NCI-H1694 (cell line): ENCODE data around the gene ASTN2.

Experiments
- DNase-seq: peaks from one replicate; lab custom pipeline; 2025; lab: John Stamatoyannopoulos, UW

The ASTN2 gene

DNA sequence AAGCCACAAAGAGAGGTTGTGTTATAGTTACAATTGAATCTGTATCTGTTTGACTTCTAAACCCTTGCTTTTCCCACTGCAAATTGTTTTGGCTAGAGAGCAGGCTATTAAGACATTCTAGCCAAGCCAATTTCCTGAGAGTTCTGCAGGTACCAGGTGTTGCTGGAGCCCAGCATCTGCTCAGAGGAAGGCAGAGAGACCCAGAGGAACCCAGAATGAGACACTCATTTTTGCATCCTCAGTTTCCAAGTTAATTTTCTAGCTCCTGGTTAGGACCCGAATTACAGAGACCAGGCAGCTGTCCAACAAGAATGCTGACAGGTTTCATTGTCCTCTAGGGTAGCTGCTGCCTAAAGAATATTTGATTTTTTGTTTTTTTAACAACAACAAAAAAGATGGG is 461.6 kb downstream of the ASTN2 start:
- DNase-seq = no peak

DNA sequence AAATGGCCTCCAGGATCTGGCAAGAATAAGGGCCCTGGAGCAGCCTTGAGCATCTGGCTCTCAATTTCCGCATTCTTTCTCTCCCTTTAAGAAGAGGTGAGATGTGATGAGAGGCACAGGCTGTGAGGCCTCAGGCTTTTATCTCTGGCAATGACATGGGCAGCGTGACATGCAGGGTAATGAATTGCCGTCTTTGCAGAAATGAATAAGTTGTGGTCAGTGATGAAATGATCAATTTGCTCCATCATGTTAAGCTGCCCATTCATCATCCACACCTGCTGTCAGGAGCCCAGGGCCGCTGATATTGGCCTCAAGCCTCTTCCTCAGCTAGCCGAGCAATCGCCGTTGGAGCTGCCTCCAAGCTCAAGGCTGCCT is 462.4 kb downstream of the ASTN2 start:
- no peak for DNase-seq

DNA sequence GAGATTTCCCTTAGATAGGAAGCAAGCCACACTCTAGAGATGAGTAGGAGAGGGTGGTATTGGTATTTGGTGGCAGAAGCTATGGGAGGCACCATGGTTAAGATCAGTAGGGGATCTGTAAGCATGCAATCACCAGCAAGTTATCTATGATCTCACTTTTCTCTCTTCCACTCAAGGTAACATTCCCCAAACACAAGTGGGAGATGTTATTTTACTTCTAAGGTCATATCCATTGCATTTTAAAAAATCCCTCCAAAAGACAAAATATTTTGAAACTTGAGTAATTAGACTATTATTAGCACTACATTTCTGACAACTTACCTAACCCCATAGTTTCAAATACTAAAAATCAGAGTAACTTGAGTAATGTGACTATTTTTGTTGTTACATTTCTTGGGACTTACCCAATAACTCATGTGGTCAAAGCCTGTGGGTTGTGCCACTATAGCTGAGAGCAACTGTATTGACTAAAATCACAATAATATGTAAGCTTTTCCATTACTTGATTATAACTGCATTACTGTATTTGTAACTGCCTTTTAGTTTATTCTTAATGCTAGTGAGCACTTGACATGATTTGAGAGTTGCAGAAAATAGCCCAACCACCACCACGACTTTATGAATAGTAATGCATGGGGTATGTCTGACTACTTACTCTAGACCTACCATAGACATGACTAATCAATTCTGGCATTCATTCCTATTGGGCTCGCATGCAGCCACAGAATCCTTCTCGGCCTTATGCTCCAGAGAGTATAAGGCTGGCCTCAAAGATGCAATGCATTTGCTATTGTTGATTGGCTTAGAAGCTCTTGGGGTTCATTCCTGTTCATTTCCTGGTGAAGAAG is 463.0 kb downstream of the ASTN2 start:
- DNase-seq = no peak

DNA sequence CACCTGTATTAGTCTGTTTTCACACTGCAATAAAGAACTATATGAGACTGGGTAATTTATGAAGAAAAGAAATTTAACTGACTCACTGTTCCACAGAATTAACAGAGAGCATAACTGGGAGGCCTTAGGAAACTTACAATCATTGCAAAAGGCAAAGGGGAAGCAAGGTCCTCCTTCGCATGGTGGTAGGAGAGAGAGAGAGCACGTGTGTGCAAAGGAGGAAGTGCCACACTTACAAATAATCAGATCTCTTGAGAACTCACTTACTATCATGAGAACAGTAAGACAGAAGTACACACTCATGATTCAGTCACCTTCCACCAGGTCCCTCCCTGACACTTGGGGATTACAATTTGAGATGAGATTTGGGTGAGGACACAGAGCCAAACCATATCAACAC is 469.0 kb downstream of the ASTN2 start:
- no peak for DNase-seq

DNA sequence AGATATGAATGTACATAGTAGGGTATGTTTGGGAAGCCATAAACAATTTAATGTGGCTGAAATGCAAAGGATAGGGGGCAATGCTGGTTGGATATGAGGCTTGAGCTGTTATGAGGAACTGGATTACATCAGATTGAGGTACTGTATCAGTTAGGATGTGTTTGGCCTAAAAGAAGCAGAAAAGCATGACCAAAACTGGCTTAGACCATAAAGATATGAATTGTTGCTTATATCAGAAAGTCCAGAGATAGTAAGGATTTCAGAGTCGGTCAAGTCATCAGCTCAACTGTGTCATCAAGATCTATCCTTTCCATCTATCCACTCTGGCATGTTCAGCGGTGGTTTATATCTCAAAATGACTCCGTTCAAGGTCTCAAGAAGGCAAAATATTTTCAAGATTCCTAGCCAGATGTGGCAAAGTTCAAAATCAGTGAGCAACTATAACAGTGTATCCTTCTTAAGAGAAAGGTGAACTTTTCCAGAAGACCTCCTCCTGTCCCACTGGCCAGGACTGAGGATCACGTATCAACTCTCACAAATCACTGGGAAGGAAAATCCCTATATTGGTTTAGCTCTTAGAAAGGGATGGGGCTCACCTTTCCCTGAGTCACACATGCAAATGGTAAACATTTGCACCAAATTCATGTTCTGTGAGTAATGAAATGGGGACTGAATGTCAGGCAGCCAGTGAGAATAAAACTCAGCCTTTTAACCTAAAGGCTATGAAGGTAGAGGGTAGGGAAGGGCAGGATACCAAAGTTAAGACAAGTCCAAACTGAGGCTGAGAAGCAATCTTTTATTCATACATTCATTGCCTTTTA is 469.9 kb downstream of the ASTN2 start:
- no peak for DNase-seq

DNA sequence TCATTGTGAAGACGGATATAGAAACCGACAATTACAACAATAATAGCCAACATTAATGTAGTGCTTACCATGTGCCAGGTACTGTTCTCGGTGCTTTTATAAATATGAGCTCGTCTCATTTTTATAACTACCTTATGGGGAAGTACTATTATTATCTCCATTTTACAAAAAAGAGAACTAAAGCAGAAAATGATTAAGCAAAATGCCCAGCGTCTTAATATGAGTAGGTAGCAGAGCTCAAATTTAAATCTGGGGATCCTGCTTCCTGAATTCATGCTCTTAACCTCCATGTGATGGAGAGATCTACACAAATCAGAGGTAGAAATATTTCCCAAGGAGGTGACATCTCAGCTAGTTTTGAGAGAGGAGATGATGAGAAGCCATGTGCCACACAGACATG is 470.9 kb downstream of the ASTN2 start:
- no peak for DNase-seq

DNA sequence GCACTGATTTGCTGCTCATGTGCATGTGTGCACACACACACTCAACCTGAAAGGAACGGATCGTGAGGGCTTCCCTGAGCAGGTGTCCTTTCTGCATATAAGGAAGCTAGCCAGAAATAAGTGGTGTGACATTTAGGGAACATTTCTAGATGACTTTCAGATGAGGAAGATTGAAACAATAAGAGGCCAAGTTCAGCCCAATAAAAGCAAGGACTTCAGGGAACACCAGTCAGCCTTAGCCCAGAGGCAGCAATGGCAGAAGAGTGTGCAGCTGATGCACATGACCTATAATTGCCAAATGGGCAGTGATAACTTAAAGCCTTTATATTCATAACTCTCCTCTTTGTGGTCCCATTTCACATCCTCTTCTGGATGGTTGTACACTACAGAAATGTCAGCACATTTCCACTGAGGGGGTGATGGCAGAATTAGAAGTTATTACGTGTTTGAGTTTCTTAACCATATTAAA is 472.2 kb downstream of the ASTN2 start:
- no peak for DNase-seq

DNA sequence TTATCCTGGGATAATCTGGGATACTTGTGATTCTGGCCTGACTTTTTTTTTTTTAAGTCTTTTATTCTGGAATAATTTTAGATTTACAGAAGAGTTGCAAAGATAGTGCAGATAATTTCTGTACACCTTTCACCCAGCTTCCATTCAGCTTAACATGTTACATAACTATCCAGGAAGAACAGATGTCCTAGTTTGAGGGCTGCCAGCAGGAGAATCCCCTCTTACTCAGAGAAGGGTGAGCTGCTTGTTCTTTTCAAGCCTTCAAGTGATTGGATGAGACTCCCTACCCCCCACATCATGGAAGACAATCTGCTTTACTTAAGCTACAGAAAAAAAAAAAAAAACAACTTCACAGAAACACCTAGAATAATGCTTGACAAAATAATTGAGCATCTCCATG is 473.6 kb downstream of the ASTN2 start:
- no peak for DNase-seq

DNA sequence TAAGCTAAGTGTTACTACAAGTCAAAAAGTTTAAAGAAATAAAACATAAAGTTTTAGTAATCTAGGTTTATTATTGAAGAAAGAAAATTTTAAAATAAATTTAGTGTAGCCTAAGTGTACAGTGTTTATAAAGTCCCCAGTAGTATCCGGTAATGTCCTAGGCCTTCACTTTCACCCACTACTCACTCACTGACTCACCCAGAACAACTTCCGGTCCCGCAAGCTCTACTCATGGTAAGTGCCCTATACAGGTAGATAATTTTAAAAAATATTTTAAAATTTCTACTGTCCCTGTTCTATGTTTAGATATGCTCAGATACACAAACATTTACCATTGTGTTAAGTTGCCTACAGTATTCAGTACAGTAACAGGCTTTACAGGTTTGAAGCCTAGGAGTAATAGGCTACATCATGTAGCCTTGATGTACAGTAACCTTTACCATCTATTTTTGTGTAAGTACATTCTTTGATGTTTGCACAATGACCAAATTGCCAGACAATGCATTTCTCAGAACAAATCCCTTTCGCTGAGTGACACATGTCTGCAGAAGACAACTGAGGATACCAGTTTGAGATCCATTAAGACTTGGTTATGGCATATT is 474.1 kb downstream of the ASTN2 start:
- no peak for DNase-seq

DNA sequence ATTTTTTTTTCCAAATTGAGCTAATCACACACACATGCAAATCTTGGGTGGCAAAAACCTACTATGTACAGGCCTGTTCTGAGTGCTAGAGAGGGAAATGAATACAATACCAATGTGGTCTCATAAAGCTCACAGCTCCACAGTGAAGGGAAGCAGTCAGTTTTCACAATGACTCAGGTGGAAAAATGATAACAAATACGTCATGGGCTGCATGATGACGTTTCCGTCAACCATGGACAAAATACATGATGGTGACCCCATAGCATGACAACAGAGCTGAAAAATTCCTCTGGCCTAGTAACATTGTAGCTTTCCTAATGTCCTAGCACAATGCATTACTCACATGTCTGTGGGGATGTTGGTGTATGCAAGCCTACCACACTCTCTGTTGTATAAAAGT is 475.2 kb downstream of the ASTN2 start:
- DNase-seq = no peak

DNA sequence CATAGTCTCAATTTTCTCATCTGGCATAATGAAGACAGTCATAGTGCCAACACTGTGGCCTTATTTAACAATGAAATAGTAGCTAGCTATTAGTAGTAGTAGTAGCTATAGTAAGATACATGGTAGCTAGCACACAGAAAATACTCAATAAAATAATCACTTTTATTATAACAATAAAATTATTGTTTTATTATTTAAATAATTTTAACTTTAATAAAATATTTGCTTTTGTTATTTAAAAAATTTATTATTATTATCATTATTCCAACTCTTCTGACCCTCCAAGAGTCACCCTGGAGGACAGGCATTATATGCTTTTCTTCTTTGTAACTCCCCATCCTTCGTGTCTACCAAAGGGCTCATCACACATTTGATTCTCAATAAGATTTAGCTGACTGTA is 475.7 kb downstream of the ASTN2 start:
- no peak for DNase-seq

DNA sequence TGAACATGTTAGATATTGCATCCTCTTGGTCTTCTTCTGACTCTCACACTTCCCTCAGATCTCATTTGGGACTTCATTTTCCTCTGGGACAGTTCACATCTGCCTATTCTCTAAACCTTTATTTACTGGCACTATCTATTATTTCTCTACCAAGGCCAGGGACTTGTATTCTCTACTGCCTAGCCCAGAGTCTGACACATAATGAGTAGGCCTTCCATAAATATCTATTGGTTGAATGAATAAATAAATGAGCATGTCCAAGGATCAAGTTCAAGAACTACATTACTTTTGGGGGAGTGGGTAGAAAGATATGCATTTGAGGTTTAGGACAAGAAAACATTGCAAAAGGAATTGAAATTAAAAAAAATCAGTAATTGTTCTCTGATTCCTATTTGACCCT is 477.5 kb downstream of the ASTN2 start:
- no peak for DNase-seq

DNA sequence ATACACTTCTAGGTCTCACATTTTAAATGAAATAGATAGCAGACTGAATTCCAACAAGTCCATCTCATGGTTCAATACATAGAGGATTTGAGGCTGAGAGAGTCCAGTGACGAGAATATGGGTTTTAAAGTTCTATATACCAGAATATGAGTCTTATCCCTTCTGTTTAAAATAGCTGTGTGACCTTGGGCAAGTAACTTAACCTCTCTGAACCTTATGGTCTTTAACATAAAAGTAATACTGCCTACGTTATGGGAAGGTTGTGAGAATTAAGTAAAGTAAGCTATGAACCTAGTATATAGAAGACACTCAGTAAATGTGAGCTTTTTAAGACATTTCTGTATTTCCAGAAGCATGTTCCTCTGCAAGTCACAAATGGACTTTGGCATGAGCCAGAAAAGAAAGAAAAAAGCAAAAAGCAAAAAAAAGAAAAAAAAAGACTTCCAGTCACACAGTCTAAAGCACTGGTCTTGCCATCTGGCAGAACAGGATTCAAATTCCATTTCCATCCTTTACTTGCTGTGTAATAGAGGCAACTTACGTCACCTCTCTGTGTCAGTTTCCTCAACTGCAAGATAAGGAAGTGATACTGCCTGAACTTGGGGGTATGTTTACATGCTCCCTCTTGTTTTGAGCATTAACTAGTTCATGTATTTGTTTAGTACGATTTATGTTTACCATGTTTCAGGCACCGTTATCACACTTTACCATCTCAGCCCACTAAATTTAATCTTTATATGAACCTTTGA is 479.5 kb downstream of the ASTN2 start:
- no peak for DNase-seq

DNA sequence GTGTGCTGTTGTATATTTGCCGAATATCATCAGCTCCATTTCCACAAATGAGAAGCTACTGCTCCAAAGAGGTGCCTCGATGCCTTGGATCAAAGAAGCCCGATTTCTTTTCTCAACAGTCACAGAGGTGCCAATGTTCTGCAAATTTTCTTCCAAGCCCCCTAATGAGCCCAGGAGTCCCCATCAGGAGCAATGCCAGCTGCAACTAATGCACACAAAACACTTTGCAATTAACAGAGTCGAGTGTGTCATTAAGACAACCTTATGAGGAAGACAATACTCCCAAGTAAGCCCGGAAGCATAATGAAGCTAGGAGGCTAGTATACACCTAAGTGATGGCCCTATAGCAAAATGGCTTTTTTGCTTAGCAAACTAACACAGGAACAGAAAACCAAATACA is 480.7 kb downstream of the ASTN2 start:
- DNase-seq = no peak

DNA sequence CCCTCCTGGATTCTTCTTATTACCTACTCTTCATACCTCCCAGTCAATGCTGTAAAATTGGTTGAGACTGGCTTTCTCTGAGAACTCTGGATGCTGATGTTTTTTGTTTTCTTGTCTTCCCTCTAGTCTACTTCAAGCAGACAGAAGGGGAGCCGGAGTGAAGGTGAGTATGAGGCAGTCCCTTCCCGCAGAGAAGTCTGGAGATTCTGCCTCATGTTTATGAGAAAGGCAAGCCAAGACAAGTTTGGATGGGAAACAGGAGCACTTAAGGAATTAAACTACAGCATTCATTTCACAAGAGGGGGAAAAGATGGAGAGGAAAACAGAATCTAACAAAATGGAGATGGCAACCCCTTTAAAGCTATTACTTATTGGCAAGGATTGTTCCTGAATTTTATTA is 481.6 kb downstream of the ASTN2 start:
- no peak for DNase-seq

DNA sequence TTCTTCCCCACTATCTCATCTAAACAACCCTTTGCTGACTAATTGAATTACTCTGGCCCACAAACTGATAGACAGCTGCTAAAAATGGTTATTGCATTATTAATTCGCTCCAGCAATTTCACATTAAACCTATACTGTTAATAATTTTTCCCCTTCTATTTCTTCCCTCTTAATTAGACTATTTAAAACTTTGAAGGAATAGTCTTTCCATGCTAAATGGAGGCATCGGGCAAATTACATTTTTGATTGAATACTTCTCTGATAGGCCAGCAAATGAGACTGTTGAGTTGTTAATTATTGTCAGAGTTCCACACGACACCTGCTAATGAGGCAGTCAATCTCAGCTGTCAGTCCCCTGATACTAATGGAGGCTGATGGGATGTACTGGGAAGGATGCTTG is 485.2 kb downstream of the ASTN2 start:
- DNase-seq = no peak

DNA sequence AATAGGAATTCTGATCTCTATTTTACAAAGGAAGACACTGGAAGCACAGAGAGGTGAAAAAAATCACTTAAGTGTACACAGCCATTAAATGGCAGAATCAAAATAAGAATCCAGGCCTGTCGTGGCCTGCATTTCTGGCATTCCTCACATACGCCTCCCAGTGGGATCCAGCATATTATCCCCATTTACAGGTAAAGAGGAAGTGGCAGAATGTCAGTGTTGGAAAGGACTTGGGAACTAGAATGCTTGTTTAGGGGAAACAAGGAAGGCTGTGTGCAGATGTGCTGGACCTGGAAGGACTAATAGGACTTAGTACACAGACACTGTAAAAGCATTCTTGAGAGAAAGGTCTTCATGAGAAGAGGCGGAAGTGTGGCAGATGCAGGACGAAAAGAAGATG is 486.0 kb downstream of the ASTN2 start:
- no peak for DNase-seq

DNA sequence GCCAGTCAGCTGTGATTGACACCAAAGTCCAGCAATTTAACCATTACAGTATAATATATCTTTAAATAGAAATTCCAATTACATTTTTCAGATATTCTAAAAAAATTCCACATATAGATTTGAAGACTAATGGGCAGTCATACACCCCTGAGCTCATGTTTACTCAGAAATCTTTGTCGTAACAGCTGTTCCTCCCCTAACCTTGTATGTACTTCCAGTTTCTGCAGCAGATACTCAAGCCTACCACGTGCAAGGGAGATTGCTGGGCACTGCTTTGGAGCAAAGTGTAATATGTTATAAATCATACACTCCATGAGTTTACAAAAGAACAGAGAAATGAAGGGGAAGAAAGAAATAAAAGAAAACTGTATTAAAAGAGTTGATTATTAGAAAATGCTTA is 486.6 kb downstream of the ASTN2 start:
- no peak for DNase-seq

DNA sequence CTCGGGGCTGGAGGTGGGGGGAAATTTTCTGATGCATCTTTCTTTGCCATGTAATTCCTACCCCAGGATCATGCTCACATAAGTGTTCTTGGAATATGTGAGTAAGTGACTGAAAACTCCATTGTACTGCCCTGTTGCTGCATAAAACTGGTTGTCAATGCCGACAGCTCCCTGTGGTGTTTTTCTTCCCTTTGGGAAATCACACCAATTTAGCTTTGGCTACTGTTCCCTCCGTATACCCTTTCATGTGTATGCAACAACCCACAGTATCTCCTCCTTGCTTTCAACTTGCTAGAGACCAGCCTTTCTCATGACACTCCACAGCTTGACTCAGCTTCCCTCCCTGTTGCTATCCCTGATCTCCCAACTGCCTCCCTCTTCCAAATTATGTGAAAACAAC is 487.1 kb downstream of the ASTN2 start:
- no peak for DNase-seq

DNA sequence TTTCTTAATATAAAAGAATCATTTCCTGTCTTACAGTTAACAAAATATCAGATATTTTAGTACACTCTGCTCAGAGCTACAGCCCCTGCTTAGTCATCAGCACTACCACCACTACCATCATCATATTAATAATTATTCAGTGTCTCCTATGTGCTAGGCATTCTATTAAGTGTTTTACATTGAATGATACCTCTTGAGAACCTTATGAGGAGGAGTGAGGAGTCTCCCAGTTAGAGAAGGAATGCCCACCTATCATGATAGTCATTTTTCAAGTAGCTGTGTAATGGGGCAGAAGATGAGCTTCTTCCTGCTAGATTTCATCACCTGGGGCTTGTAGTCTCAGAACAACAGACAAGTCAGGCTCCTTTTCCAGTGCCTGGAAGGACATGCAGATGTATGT is 489.7 kb downstream of the ASTN2 start:
- no peak for DNase-seq

DNA sequence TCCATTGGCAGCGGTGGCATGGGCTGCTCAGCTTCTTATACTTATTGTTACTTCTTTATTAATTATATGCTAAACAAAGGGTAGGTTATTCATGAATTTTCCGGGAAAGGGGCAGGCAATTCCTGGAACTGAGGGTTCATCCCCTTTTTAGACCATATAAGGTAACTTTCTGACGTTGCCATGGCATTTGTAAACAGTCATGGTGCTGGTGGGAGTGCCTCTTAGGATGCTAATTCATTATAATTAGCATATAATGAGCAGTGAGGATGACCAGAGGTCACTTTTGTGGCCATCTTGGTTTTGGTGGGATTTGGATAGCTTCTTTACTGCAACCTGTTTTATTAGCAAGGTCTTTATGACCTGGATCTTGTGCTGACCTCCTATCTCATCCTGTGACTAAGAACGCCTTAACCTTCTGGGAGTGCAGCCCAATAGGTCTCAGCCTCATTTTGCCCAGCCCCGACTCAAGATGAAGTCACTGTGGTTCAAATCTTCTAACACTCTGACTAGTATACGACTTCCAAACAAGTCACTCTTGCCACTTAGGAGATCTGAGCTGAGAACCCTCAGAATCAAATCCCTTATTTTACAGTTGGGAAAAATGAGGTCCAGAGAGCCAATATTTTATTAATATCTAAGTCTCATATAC is 490.3 kb downstream of the ASTN2 start:
- DNase-seq = no peak
